HL-60 (cell line): ENCODE data around the gene AGAP3.

Source experiments
- CTCF ChIP-seq: IDR thresholded peaks from one replicate; pipeline ENCODE4 v1.5.1; 2011; ENCODE audit warnings: low read length, control low read depth, inconsistent platforms; ENCODE audit not compliant: insufficient read depth
- GABPA ChIP-seq: IDR thresholded peaks from 2 replicates; pipeline ENCODE4 v1.6.1; 2012; ENCODE audit warnings: low read depth
- POLR2AphosphoS5 ChIP-seq: IDR thresholded peaks from 2 replicates; pipeline ENCODE4 v1.6.1; 2012; ENCODE audit warnings: low read depth
- REST ChIP-seq: IDR thresholded peaks from 2 replicates; pipeline ENCODE4 v1.6.1; 2012; ENCODE audit warnings: low read depth; ENCODE audit not compliant: insufficient replicate concordance
- SPI1 ChIP-seq: IDR thresholded peaks from 2 replicates; pipeline ENCODE4 v1.6.1; 2012; ENCODE audit warnings: low read depth, mild to moderate bottlenecking, borderline replicate concordance

GRCh38 chr7:151119055-151119415 is 32.8 kb downstream of the AGAP3 start:
- no peak for TF ChIP-seq CTCF
- TF ChIP-seq GABPA, result no peak
- TF ChIP-seq POLR2AphosphoS5, result no peak
- no peak for TF ChIP-seq REST
- no peak for TF ChIP-seq SPI1
